Tibial artery (tissue), 4 donors: ENCODE data around the gene GSG1L.

Experiments used
- DNase-seq, 2 donors: peaks; one replicate each; pipeline ENCODE4 v3.0.0-alpha.2; 2019
- H3K27ac ChIP-seq, 2 donors: fragments of 200-600 bp; sonication (generic) in 1 of 2; 1 replicate in 1 of 2; 2 replicates in 1 of 2; pipeline ENCODE4 v1.5.1; 2018 to 2019; ENCODE audit warnings: mild to moderate bottlenecking in 1 of 2
- H3K27me3 ChIP-seq, 2 donors: fragments of 200-600 bp; sonication (generic) in 1 of 2; one replicate each; pipeline versions ENCODE4 v1.5.1 to v1.6.0; 2016 to 2019
- H3K36me3 ChIP-seq, 3 donors: fragments of 200-600 bp; sonication (generic) in 2 of 3; one replicate each; pipeline ENCODE4 v1.5.1; 2016 to 2019; ENCODE audit warnings: mild to moderate bottlenecking in 2 of 3
- H3K4me1 ChIP-seq, 4 donors: fragments of 200-600 bp; sonication (generic) in 2 of 4; 1 replicate in 3 of 4; 2 replicates in 1 of 4; pipeline ENCODE4 v1.5.1; 2016 to 2019
- H3K4me3 ChIP-seq, 2 donors: fragments of 200-600 bp; sonication (generic) in 1 of 2; 1 replicate in 1 of 2; 2 replicates in 1 of 2; pipeline ENCODE4 v1.5.1; 2018 to 2019; ENCODE audit warnings: mild to moderate bottlenecking in 2 of 2
- H3K9me3 ChIP-seq, 3 donors: fragments of 200-600 bp; sonication (generic) in 1 of 3; one replicate each; pipeline ENCODE4 v1.5.1; 2016 to 2019
- intact Hi-C: fragments of 100-400 bp; cut with DNase I; formaldehyde crosslinking; loops from one replicate; pipeline ENCODE4 v1.15.0; 2023; ENCODE audit warnings: low total_unique reads
- TF ChIP-seq, protein P1 (sequence below), 2 experiments: fragments of 200-600 bp in 1 of 2; fragments of 450-650 bp in 1 of 2; IDR thresholded peaks; one replicate each; pipeline ENCODE4 v1.5.1; 2017 to 2019; ENCODE audit warnings: antibody characterized with exemption in 2 of 2, mild to moderate bottlenecking in 1 of 2, moderate library complexity in 1 of 2

The GSG1L gene

DNA sequence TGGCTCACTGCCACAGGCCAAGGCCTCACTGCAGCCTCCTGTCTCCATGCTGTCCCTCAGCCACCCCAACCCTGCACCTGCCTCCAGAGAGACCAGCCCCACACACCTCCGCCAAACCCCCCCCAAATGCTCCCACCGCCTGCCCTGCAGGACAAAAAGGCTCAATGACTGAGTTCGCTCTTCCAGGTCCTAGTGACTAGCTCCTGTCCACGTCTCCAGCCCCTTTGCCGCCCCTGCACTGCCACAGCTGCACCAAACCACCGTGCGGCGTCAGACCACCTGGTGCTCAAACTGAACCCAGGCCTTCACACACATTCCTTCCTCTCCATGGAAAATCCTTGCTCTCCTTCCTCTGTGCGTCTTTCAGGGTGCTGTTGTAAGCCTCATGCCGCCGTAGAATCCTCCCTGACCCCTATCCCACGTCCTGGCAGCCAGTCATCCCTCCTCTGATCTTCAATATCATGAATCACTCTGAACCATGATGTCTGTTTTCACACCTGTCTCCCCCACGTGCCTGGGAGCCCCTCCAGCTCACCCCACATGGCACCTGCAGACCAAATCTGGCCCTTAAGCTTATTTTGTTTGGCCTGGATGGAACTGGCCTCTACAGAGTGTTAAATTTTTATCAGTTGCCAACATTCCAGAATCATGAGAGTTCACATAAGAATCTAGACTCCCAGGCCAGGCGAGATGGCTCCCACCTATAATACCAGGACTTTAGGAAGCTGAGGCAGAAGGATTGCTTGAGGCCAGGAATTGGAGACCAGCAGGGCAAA, 4.3 kb upstream of the GSG1L start:
- no peak overlapping the region for H3K4me3 ChIP-seq

DNA sequence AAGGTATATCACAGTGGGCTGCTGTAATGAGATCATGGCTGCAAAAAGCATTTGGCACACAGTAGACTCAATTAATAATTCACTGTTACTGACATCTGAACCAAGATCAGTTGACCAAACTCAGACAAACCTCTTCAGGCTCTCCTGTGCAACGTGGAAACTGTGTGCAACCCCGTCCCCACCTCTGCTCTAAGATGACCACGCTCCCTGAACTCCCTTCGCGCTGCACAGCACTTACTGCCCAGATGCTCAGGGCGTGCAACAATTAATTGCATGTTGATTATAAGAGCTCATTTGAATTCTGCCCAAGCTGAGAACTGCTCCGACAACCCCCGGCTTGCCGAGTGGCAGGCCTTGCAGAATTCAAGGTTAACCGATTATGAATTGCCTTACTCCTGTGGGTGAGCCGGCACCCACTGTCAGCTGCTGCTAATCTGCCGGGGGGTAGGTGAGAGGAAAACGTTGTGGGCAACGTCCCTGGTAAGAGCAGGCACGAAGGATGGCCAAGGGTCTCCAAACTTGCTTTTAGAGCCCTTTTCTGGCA, 1.3 kb upstream of the GSG1L start:
- Histone ChIP-seq H3K36me3 (no peaks in the 10 kb centered on the region), H3K27me3 (peaks cover 0 to 34% of the 10 kb centered on the region in 2 donors), H3K4me3 (no peak overlapping the region), H3K4me1 (peaks cover 0 to 41% (median 30%) of the 10 kb centered on the region in 4 donors), H3K9me3 (no peaks in the 10 kb centered on the region), H3K27ac (no peak overlapping the region)
- no peak for DNase-seq
- intact Hi-C loops = no loop called here
- TF ChIP-seq, protein P1, sequence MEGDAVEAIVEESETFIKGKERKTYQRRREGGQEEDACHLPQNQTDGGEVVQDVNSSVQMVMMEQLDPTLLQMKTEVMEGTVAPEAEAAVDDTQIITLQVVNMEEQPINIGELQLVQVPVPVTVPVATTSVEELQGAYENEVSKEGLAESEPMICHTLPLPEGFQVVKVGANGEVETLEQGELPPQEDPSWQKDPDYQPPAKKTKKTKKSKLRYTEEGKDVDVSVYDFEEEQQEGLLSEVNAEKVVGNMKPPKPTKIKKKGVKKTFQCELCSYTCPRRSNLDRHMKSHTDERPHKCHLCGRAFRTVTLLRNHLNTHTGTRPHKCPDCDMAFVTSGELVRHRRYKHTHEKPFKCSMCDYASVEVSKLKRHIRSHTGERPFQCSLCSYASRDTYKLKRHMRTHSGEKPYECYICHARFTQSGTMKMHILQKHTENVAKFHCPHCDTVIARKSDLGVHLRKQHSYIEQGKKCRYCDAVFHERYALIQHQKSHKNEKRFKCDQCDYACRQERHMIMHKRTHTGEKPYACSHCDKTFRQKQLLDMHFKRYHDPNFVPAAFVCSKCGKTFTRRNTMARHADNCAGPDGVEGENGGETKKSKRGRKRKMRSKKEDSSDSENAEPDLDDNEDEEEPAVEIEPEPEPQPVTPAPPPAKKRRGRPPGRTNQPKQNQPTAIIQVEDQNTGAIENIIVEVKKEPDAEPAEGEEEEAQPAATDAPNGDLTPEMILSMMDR (IDR thresholded peaks at IDR 0.05) = no peak

More for the DNA sequence above, 4.3 kb upstream of the GSG1L start:
- Histone ChIP-seq H3K9me3 (no peaks in the 10 kb centered on the region), H3K4me1 (peaks cover 0 to 36% (median 23%) of the 10 kb centered on the region in 4 donors), H3K27ac (peak overlapping the region in 1 of 2 donors; percentile 10), H3K27me3 (peaks cover 0 to 16% of the 10 kb centered on the region in 2 donors), H3K36me3 (no peaks in the 10 kb centered on the region)
- DNase-seq = no peak
- TF ChIP-seq, protein P1 (IDR thresholded peaks at IDR 0.05) = no peak
- intact Hi-C loops = no loop called here

DNA sequence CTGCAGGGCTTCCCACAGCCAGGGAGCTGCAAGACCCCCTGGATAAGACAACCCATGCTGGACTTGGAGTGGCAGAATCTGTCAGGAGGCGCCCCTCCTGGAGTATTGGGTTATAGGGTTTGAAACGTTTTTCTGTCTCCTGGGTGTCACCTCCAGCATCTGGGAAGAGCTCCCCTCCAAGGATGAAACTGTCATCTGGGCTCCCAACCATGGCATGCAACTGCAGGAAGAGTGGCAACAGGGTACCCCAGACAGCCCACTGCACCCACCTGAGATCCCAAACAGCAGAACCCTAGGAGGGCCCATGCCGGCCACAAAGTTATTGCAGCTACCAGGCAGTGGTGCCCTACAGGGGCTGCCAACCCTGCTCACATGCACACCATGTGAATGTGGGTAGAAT, 636 bp upstream of the GSG1L start:
- Histone ChIP-seq H3K36me3 (no peaks in the 10 kb centered on the region), H3K9me3 (no peaks in the 10 kb centered on the region), H3K27ac (no peak overlapping the region), H3K27me3 (peaks cover 0 to 38% of the 10 kb centered on the region in 2 donors), H3K4me1 (peaks cover 0 to 41% (median 30%) of the 10 kb centered on the region in 4 donors), H3K4me3 (peak overlapping the region in 1 of 2 donors; percentile 54)
- intact Hi-C loops = no loop called here
- TF ChIP-seq, protein P1 (IDR thresholded peaks at IDR 0.05) = no peak
- no peak for DNase-seq

DNA sequence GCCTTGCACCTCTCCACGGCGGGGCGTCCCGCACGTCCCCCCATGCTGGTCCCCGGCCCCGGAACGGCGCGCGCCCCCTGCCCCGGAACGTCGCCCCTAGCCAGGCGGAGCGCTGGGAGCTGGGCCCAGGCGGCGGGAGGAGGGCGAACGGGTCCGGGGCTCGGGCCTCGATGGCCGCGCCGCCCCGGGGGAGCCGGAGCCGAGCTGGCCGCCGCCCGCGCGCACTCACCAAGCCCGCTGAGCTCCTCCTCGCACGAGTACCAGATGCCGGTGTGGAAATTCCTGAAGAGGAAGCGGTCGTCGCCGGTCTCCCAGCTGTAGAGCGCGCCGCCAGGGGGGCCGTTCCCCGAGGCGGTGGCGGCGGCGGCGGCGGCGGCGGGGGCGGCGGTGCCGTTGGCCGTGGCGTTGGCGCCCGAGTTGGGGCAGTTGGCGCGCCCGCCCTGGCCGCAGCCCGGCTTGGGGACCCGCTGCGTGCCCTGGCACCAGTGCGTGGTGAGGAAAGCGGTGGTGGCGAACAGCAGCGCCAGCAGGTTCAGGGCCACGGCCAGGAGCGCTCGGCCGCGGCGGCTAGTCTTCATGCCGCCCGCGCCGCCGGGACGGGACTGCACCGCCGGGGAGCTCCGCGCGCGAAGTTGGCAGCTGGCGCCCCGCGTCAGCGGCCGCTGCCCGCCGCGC, 530 bp downstream of the GSG1L start:
- H3K4me3 ChIP-seq = peak overlapping the region; percentile 44 to 54
- no peaks in the 10 kb centered on the region for H3K36me3 ChIP-seq
- intact Hi-C loops = no loop called here
- peaks cover 0 to 32% (median 22%) of the 10 kb centered on the region in 4 donors for H3K4me1 ChIP-seq
- H3K27ac ChIP-seq = peak overlapping the region in 1 of 2 donors; percentile 26
- no peaks in the 10 kb centered on the region for H3K9me3 ChIP-seq
- DNase-seq = no peak
- H3K27me3 ChIP-seq = peaks cover 0 to 43% of the 10 kb centered on the region in 2 donors
- TF ChIP-seq, protein P1 (IDR thresholded peaks at IDR 0.05) = no peak

DNA sequence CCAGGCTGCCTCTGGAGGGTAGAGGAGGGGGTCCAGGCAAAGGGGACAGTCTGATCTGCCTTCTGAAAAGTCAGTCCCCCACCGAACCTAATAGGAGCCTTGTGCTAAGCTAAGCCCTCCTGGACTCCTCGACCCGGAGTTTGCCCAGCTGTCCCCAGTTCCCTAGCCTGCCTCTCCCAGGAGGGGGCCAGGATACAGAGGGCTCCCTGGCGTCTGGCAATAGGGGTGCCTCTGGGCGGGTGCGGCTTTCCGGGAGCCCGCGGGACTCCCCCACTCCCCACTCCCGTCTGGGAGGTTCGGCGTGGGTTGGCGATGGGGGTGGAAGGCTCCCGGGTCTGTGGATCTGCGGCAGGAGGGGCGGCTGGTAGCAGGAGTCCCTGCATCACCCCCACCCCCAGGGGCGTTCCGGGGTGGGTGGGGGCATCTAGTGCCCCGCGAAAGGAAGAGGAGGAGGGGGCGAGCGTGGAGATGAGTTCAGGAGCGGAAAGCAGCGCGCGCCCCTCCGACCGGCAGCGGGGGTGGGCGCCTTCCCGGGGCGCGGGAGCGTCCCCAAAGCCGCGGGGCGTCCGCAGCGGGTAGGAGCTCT, 1.2 kb downstream of the GSG1L start:
- Histone ChIP-seq H3K4me3 (peak overlapping the region; percentile 44 to 54), H3K27ac (peak overlapping the region in 1 of 2 donors; percentile 26), H3K27me3 (peaks cover 0 to 44% of the 10 kb centered on the region in 2 donors), H3K4me1 (peaks cover 0 to 26% (median 15%) of the 10 kb centered on the region in 4 donors), H3K36me3 (no peaks in the 10 kb centered on the region), H3K9me3 (no peaks in the 10 kb centered on the region)
- no peak for DNase-seq
- TF ChIP-seq, protein P1 (IDR thresholded peaks at IDR 0.05) = no peak
- intact Hi-C loops = no loop called here
